ENCODE measurements around the gene RPAP2.

DNA sequence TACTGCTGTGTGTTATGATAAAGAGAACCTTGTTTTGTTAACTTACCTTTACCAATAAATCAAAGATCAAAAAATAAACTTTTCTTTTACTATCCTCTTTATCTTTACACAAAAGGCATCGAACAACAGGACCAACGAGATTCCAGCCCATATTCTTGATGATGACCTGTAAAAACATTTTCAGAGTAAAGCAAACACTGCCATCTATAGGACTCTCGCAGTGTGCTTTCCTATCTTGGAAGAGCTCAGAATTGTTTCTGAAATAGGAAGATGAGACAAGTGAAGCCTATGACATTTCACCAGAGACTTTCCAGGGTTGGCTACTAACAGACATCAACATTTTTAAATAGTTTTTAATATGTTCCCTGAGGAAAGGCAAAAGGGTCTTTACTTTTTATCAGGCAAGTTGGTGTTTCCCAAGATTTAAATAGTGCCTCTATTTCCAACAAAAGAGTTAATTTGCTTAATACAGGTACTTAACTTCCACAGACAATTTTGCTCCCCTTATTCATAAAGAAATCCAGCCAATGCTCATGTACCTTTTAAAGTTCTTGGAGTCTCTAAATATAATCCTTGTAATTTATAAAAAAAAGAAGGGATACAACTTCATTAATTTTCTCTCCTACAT, 7.4 kb upstream of the RPAP2 start:
- TF ChIP-seq, protein P1, sequence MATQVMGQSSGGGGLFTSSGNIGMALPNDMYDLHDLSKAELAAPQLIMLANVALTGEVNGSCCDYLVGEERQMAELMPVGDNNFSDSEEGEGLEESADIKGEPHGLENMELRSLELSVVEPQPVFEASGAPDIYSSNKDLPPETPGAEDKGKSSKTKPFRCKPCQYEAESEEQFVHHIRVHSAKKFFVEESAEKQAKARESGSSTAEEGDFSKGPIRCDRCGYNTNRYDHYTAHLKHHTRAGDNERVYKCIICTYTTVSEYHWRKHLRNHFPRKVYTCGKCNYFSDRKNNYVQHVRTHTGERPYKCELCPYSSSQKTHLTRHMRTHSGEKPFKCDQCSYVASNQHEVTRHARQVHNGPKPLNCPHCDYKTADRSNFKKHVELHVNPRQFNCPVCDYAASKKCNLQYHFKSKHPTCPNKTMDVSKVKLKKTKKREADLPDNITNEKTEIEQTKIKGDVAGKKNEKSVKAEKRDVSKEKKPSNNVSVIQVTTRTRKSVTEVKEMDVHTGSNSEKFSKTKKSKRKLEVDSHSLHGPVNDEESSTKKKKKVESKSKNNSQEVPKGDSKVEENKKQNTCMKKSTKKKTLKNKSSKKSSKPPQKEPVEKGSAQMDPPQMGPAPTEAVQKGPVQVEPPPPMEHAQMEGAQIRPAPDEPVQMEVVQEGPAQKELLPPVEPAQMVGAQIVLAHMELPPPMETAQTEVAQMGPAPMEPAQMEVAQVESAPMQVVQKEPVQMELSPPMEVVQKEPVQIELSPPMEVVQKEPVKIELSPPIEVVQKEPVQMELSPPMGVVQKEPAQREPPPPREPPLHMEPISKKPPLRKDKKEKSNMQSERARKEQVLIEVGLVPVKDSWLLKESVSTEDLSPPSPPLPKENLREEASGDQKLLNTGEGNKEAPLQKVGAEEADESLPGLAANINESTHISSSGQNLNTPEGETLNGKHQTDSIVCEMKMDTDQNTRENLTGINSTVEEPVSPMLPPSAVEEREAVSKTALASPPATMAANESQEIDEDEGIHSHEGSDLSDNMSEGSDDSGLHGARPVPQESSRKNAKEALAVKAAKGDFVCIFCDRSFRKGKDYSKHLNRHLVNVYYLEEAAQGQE (IDR thresholded peaks at IDR 0.05; ENCODE audit: low read depth), result no peak
- TF ChIP-seq CEBPB (IDR thresholded peaks at IDR 0.05), result no peak
- TF ChIP-seq, protein P2, sequence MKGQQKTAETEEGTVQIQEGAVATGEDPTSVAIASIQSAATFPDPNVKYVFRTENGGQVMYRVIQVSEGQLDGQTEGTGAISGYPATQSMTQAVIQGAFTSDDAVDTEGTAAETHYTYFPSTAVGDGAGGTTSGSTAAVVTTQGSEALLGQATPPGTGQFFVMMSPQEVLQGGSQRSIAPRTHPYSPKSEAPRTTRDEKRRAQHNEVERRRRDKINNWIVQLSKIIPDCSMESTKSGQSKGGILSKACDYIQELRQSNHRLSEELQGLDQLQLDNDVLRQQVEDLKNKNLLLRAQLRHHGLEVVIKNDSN (IDR thresholded peaks at IDR 0.05), result no peak
- no peak for TF ChIP-seq NFIC (IDR thresholded peaks at IDR 0.05)
- peak; percentile 58 for TF ChIP-seq RAD21 (IDR thresholded peaks at IDR 0.05; ENCODE audit: low read depth)
- TF ChIP-seq YY1 (IDR thresholded peaks at IDR 0.05; ENCODE audit: low read depth), result no peak
- no peak for TF ChIP-seq EGR1 (IDR thresholded peaks at IDR 0.05)

All from Ishikawa (cell line).